ENCODE results near the gene KATNA1. TPM values are rescaled to one million over a fixed set of nuclear protein-coding genes. Genes with fewer than 3 reads are reported as not detected.
"Not testable (repeated sequence)": the region's sequence is repeated elsewhere in the genome, so short reads cannot be mapped to it uniquely, and the experiment has no call there.

The KATNA1 gene
- total RNA-seq (10 to 100 TPM; 18.3 to 25.0 TPM), polyA plus RNA-seq (ENCODE audit: insufficient read length in 2 of 2) (10 to 100 TPM; 14.6 to 15.0 TPM)
- long read RNA-seq, donor 1, partial matches to known transcripts = 0 of 3 reads
- long read RNA-seq, donor 1, other reads (novel, unspliced or antisense) = 0 of 3 reads
- long read RNA-seq, donor 2 = 0 reads
- long read RNA-seq, donor 3, partial matches to known transcripts = 0 of 1 reads
- long read RNA-seq, donor 3, other reads (novel, unspliced or antisense) = 0 of 1 reads
- long read RNA-seq, donor 4, transcript KATNA1-203 (11 exons, 1,984 nt) = major isoform, 8 of 28 reads
- long read RNA-seq, donor 4, partial matches to known transcripts = 16 of 28 reads
- long read RNA-seq, donor 4, other reads (novel, unspliced or antisense) = 0 of 28 reads

GRCh38 chr6:149648148-149649145 is at the start of gene KATNA1:
Gene KATNA1 (minus strand): TSS chr6:149648714. CDS start chr6:149638547, 10,167 bp downstream.
- Histone ChIP-seq H3K4me3 (ENCODE audit: low read depth, low read length) (peak within 1 kb of the TSS; percentile 93), H3K27me3 (ENCODE audit: control insufficient read depth, insufficient read depth, low read length) (no peaks in the 10 kb centered on the region), H3K36me3 (ENCODE audit: control insufficient read depth, insufficient read depth, low read length) (no peaks in the 10 kb centered on the region), H3K9me3 (ENCODE audit: control insufficient read depth, insufficient read depth, low read length) (no peaks in the 10 kb centered on the region), H3K4me1 (ENCODE audit: control insufficient read depth, insufficient read depth, low read length) (peaks cover 8% of the 10 kb centered on the region), H3K27ac (ENCODE audit: low read depth, low read length) (peak within 1 kb of the TSS; percentile 67)
- under 1% methylated on average over 58 of the region's 69 CpGs for WGBS (ENCODE audit: insufficient coverage)
- DNase-seq (ENCODE audit: low read depth in 4 of 6, low spot score in 6 of 6) = peak; percentile 57 to 96 (median 72)

DNA sequence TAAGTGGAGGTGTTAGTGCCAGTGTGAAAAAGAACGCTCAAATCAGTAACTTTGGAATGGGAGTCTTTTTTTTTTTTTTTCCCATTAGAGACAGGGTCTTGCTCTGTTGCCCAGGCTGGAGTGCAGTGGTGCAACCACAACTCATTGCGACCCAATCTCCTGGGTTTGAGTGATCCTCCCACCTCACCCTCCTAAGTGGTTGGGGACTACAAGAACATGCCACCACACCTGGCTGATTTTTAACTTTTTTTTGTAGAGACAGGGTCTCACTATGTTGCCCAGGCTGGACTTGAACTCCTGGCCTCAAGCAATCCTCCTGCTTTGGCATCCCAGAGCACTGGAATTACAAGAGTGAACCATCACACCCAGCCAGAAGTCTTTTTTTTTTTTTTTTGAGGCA is 49.7 kb upstream of the KATNA1 start:
- DNase-seq (ENCODE audit: low read depth in 4 of 6, low spot score in 6 of 6) = no peak
- H3K36me3 ChIP-seq (ENCODE audit: control insufficient read depth, insufficient read depth, low read length) = peaks cover 19% of the 10 kb centered on the region
- no peaks in the 10 kb centered on the region for H3K9me3 ChIP-seq (ENCODE audit: control insufficient read depth, insufficient read depth, low read length)
- no CpG with 5 or more reads among the region's 2 CpGs for WGBS (ENCODE audit: insufficient coverage)
- H3K27ac ChIP-seq (ENCODE audit: low read depth, low read length) = no peak overlapping the region
- no peaks in the 10 kb centered on the region for H3K27me3 ChIP-seq (ENCODE audit: control insufficient read depth, insufficient read depth, low read length)
- H3K4me3 ChIP-seq (ENCODE audit: low read depth, low read length) = no peak overlapping the region
- H3K4me1 ChIP-seq (ENCODE audit: control insufficient read depth, insufficient read depth, low read length) = no peaks in the 10 kb centered on the region

GRCh38 chr6:149696901-149697300 is 48.4 kb upstream of the KATNA1 start:
- Histone ChIP-seq H3K4me3 (ENCODE audit: low read depth, low read length) (no peak overlapping the region), H3K4me1 (ENCODE audit: control insufficient read depth, insufficient read depth, low read length) (no peaks in the 10 kb centered on the region), H3K36me3 (ENCODE audit: control insufficient read depth, insufficient read depth, low read length) (peaks cover 26% of the 10 kb centered on the region), H3K9me3 (ENCODE audit: control insufficient read depth, insufficient read depth, low read length) (no peaks in the 10 kb centered on the region), H3K27me3 (ENCODE audit: control insufficient read depth, insufficient read depth, low read length) (no peaks in the 10 kb centered on the region), H3K27ac (ENCODE audit: low read depth, low read length) (no peak overlapping the region)
- DNase-seq (ENCODE audit: low read depth in 4 of 6, low spot score in 6 of 6) = no peak
- no CpG with 5 or more reads among the region's 1 CpG for WGBS (ENCODE audit: insufficient coverage)

DNA sequence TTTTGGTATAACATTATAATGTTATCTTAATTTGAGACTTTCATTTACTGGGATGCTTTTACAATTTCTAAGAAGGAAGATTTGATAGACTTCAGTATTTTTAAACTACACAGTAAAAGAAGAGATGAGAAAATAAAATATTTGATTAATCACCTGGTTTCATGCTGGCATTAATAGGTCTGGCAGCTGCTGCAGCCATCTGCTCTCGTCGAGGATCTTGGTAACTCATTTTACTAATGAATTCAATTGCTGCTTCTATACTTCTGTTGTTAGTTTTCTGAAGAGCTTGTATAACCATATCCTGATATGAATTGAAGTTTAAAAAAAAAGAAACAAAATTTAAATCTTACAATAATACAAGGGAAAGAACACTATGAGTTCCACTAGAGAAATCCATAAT is 46.4 kb upstream of the KATNA1 start:
- peak in 3 of 6 donors; percentile 5 to 64 (median 53) for DNase-seq (ENCODE audit: low read depth in 4 of 6, low spot score in 6 of 6)

GRCh38 chr6:149691201-149691600 is 42.7 kb upstream of the KATNA1 start:
- DNase-seq (ENCODE audit: low read depth in 4 of 6, low spot score in 6 of 6) = no peak
- 90% methylated on average over 2 of the region's 2 CpGs for WGBS (ENCODE audit: insufficient coverage)
- H3K36me3 ChIP-seq (ENCODE audit: control insufficient read depth, insufficient read depth, low read length) = peaks cover 25% of the 10 kb centered on the region
- no peaks in the 10 kb centered on the region for H3K4me1 ChIP-seq (ENCODE audit: control insufficient read depth, insufficient read depth, low read length)
- no peaks in the 10 kb centered on the region for H3K9me3 ChIP-seq (ENCODE audit: control insufficient read depth, insufficient read depth, low read length)
- no peak overlapping the region for H3K27ac ChIP-seq (ENCODE audit: low read depth, low read length)
- H3K4me3 ChIP-seq (ENCODE audit: low read depth, low read length) = no peak overlapping the region
- no peaks in the 10 kb centered on the region for H3K27me3 ChIP-seq (ENCODE audit: control insufficient read depth, insufficient read depth, low read length)

More for the DNA sequence above, 46.4 kb upstream of the KATNA1 start:
- Histone ChIP-seq H3K4me1 (ENCODE audit: control insufficient read depth, insufficient read depth, low read length) (no peaks in the 10 kb centered on the region), H3K27me3 (ENCODE audit: control insufficient read depth, insufficient read depth, low read length) (no peaks in the 10 kb centered on the region), H3K4me3 (ENCODE audit: low read depth, low read length) (no peak overlapping the region), H3K9me3 (ENCODE audit: control insufficient read depth, insufficient read depth, low read length) (no peaks in the 10 kb centered on the region), H3K27ac (ENCODE audit: low read depth, low read length) (no peak overlapping the region), H3K36me3 (ENCODE audit: control insufficient read depth, insufficient read depth, low read length) (peaks cover 25% of the 10 kb centered on the region)
- WGBS (ENCODE audit: insufficient coverage) = no CpG with 5 or more reads among the region's 2 CpGs

- no peaks in the 10 kb centered on the region for H3K9me3 ChIP-seq (ENCODE audit: control insufficient read depth, insufficient read depth, low read length)
- DNase-seq (ENCODE audit: low read depth in 4 of 6, low spot score in 6 of 6) = no peak
- H3K36me3 ChIP-seq (ENCODE audit: control insufficient read depth, insufficient read depth, low read length) = peaks cover 28% of the 10 kb centered on the region
- H3K4me3 ChIP-seq (ENCODE audit: low read depth, low read length) = no peak overlapping the region
- no peaks in the 10 kb centered on the region for H3K4me1 ChIP-seq (ENCODE audit: control insufficient read depth, insufficient read depth, low read length)
- no peaks in the 10 kb centered on the region for H3K27me3 ChIP-seq (ENCODE audit: control insufficient read depth, insufficient read depth, low read length)
- H3K27ac ChIP-seq (ENCODE audit: low read depth, low read length) = no peak overlapping the region
- WGBS (ENCODE audit: insufficient coverage) = 82% methylated on average over 5 of the region's 7 CpGs
Observed at GRCh38 chr6:149686230-149686629, 37.7 kb upstream of the KATNA1 start.

GRCh38 chr6:149683256-149683859 is 34.8 kb upstream of the KATNA1 start:
- Histone ChIP-seq H3K36me3 (ENCODE audit: control insufficient read depth, insufficient read depth, low read length) (peaks cover 22% of the 10 kb centered on the region), H3K4me3 (ENCODE audit: low read depth, low read length) (no peak overlapping the region), H3K27me3 (ENCODE audit: control insufficient read depth, insufficient read depth, low read length) (no peaks in the 10 kb centered on the region), H3K27ac (ENCODE audit: low read depth, low read length) (no peak overlapping the region), H3K9me3 (ENCODE audit: control insufficient read depth, insufficient read depth, low read length) (no peaks in the 10 kb centered on the region), H3K4me1 (ENCODE audit: control insufficient read depth, insufficient read depth, low read length) (no peaks in the 10 kb centered on the region)
- peak in 1 of 6 donors; percentile 15 for DNase-seq (ENCODE audit: low read depth in 4 of 6, low spot score in 6 of 6)
- WGBS (ENCODE audit: insufficient coverage) = 95% methylated on average over 3 of the region's 4 CpGs

- peaks cover 19% of the 10 kb centered on the region for H3K36me3 ChIP-seq (ENCODE audit: control insufficient read depth, insufficient read depth, low read length)
- WGBS (ENCODE audit: insufficient coverage) = 90% methylated on average over 2 of the region's 14 CpGs
- H3K9me3 ChIP-seq (ENCODE audit: control insufficient read depth, insufficient read depth, low read length); H3K27me3 ChIP-seq (ENCODE audit: control insufficient read depth, insufficient read depth, low read length); DNase-seq (ENCODE audit: low read depth in 4 of 6, low spot score in 6 of 6); H3K27ac ChIP-seq (ENCODE audit: low read depth, low read length); H3K4me1 ChIP-seq (ENCODE audit: control insufficient read depth, insufficient read depth, low read length); H3K4me3 ChIP-seq (ENCODE audit: low read depth, low read length): not testable (repeated sequence)
Observed at GRCh38 chr6:149681845-149682244, 33.3 kb upstream of the KATNA1 start.

DNA sequence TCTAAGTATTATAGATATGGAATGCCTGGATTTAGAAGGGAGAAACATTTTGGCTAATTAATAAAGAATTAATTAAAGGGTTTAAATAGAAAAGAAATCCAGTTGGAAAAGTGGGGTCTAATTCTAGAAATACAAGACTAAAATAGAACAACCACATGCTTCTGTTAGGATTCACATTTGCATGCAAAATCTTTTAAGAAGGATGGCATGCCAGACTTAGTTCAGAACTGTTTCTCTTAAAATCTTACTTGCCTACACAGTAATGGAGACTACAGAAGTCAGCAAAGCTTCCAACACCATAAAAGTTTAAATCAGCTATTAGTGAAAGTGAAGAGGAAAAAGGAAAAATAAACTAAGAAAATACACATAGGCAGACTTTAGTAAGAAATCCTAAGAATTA is 32.7 kb upstream of the KATNA1 start:
- Histone ChIP-seq H3K4me3 (ENCODE audit: low read depth, low read length) (no peak overlapping the region), H3K4me1 (ENCODE audit: control insufficient read depth, insufficient read depth, low read length) (no peaks in the 10 kb centered on the region), H3K27ac (ENCODE audit: low read depth, low read length) (no peak overlapping the region), H3K36me3 (ENCODE audit: control insufficient read depth, insufficient read depth, low read length) (peaks cover 19% of the 10 kb centered on the region), H3K9me3 (ENCODE audit: control insufficient read depth, insufficient read depth, low read length) (no peaks in the 10 kb centered on the region), H3K27me3 (ENCODE audit: control insufficient read depth, insufficient read depth, low read length) (no peaks in the 10 kb centered on the region)
- DNase-seq (ENCODE audit: low read depth in 4 of 6, low spot score in 6 of 6) = peak in 1 of 6 donors; percentile 20
